Iris pigment epithelial cell (primary cell): ENCODE data around the gene TMEM184A.
"Not testable (repeated sequence)": the region's sequence is repeated elsewhere in the genome, so short reads cannot be mapped to it uniquely, and the experiment has no call there.

Source experiments
- DNase-seq: peaks from one replicate; pipeline ENCODE4 v3.0.0-alpha.2; 2011; ENCODE audit warnings: low read depth

TMEM184A gene

GRCh38 chr7:1523208-1523607 lies 32.8 kb downstream of the TMEM184A start:
- DNase-seq = no peak

- DNase-seq = no peak
These were observed 34.5 kb downstream of the TMEM184A start for GRCh38 chr7:1521456-1521855.

GRCh38 chr7:1520539-1521234 lies 35.3 kb downstream of the TMEM184A start:
- peak; percentile 94 for DNase-seq

GRCh38 chr7:1519322-1519922 lies 36.6 kb downstream of the TMEM184A start:
- DNase-seq = not testable (repeated sequence)

GRCh38 chr7:1516586-1517251 lies 39.3 kb downstream of the TMEM184A start:
- DNase-seq = no peak

GRCh38 chr7:1515509-1515967 lies 40.5 kb downstream of the TMEM184A start:
- DNase-seq = not testable (repeated sequence)

- no peak for DNase-seq
These were observed 41.0 kb downstream of the TMEM184A start for GRCh38 chr7:1514995-1515401.

GRCh38 chr7:1514407-1514806 lies 41.6 kb downstream of the TMEM184A start:
- no peak for DNase-seq

- no peak for DNase-seq
These were observed 42.3 kb downstream of the TMEM184A start for GRCh38 chr7:1513657-1514095.

- DNase-seq = no peak
These were observed 43.0 kb downstream of the TMEM184A start for GRCh38 chr7:1512781-1513656.

- DNase-seq = no peak
These were observed 44.3 kb downstream of the TMEM184A start for GRCh38 chr7:1511444-1512422.

- no peak for DNase-seq
These were observed 45.2 kb downstream of the TMEM184A start for GRCh38 chr7:1510780-1511154.

- DNase-seq = no peak
These were observed 46.8 kb downstream of the TMEM184A start for GRCh38 chr7:1509226-1509625.

GRCh38 chr7:1508277-1508758 lies 47.7 kb downstream of the TMEM184A start:
- DNase-seq = no peak

- DNase-seq = no peak
These were observed 50.1 kb downstream of the TMEM184A start for GRCh38 chr7:1505731-1506550.

- peak; percentile 89 for DNase-seq
These were observed 51.9 kb downstream of the TMEM184A start, which contains the start of gene INTS1 for GRCh38 chr7:1503816-1504775. Gene INTS1 (minus strand): TSS chr7:1504389. CDS start chr7:1503960, 429 bp downstream.

GRCh38 chr7:1503390-1503789 lies 52.6 kb downstream of the TMEM184A start:
- DNase-seq = no peak

GRCh38 chr7:1502845-1503244 lies 53.2 kb downstream of the TMEM184A start:
- no peak for DNase-seq
